Suprapubic skin (tissue), 4 donors: ENCODE measurements around the gene CSF1.

Source experiments
- CTCF ChIP-seq, 2 donors: fragments of 200-600 bp in 1 of 2; fragments of 450-650 bp in 1 of 2; sonication (generic) in 1 of 2; IDR thresholded peaks; one replicate each; pipeline ENCODE4 v1.5.1; 2016 to 2019; ENCODE audit warnings: antibody characterized with exemption in 2 of 2, mild to moderate bottlenecking in 1 of 2, moderate library complexity in 1 of 2
- POLR2A ChIP-seq, 2 donors: fragments of 450-650 bp; IDR thresholded peaks; one replicate each; pipeline ENCODE4 v1.6.1; 2017; ENCODE audit warnings: antibody characterized with exemption in 2 of 2, mild to moderate bottlenecking in 2 of 2, moderate library complexity in 2 of 2
- POLR2AphosphoS5 ChIP-seq, 3 donors: sonication (generic); formaldehyde crosslinking; IDR thresholded peaks; one replicate each; pipeline ENCODE4 v1.6.1; 2017; ENCODE audit warnings: antibody characterized with exemption in 3 of 3

- no peak for TF ChIP-seq CTCF (IDR thresholded peaks at IDR 0.05)
- TF ChIP-seq POLR2A (IDR thresholded peaks at IDR 0.05): no peak
- no peak for TF ChIP-seq POLR2AphosphoS5 (IDR thresholded peaks at IDR 0.05)
Observed at GRCh38 chr1:109924316-109924715, 13.7 kb downstream of the CSF1 start.
